ENCODE measurements around the gene RIPK3.
"Not testable (repeated sequence)": the region's sequence is repeated elsewhere in the genome, so short reads cannot be mapped to it uniquely, and the experiment has no call there.

RIPK3 gene

GRCh38 chr14:24339284-24340151 lies at the start of gene RIPK3:
RIPK3 (minus strand) TSS chr14:24339991; CDS start chr14:24339826, 165 bp downstream.
- DNase-seq, result peak; percentile 79

DNA sequence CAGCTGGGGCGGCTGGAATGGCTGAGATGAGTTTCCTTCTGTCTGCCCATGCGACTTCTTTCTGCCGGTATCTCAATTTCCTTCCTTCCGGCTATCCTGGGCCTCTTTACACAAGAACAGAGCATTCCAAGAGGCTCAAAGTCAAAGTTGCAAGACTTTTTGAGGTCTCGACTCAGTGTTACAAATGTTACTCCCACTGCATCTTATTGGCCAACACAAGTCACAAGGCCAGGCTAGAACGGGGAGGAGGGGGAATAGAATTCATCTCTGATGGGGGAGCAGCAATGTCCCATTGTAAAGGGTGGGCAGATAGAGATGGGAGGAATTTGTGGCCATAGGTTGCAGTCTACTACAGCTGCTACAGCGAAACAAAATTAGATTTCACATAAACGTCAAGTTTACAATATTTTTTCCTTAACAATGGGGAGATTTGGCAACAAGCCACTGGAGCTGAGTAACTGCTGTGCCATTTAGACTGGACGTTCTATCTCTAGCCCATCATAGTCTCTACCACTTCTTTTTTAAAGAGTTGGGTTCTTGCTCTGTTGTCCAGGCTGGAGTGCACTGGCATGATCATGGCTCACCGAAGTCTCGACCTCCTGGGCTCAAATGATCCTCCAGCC lies 49.5 kb upstream of the RIPK3 start:
- no peak for DNase-seq

DNA sequence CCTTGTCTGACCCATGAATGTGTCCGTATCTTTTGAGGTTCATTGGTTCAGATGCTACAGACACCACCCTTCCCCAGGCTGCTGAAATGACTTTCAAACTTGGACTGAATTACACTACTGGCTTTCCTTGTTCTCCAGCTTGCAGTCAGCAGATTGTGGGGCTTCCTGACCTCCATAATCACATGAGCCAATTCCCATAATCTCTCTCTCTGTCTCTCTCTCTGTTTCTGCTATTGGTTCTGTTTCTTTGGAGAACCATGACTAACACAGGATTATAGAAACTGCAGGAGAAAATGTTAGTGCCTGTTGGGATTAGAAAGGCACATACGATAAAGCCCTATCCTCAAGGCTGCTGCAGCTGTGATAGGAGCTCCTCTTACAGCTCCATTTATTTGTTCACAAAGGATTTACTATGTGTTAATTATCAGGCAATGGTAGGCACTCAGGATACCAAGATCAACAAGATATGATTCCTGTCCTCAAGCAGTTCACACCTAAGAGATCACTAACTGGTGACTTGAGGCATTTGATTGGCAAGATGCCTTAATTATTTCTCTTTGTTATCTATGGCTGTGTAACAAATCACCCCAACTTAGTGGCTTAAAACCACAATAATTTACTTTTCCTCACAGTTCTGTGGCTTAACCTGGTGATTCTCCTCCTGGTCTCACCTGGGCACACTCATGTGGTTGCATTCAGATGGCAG lies 48.8 kb upstream of the RIPK3 start:
- DNase-seq, result no peak

DNA sequence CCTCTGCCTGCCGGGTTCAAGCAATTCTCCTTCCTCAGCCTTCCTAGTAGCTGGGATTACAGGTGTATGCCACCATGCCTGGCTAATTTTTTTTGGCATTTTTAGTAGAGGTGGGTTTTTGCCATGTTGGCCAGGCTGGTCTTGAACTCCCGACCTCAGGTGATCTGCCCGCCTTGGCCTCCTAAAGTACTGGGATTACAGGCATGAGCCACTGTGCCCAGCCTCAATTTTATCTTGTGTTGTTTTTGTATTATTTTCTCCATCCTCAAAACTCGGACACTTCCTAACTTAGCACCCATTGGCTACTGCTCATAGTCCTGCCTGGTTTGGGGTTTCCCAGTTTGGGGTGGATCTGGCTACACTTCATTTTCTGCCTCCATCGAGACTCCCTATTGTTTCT lies 47.8 kb upstream of the RIPK3 start:
- DNase-seq, result not testable (repeated sequence)

GRCh38 chr14:24387009-24387345 lies 47.2 kb upstream of the RIPK3 start:
- no peak for DNase-seq

DNA sequence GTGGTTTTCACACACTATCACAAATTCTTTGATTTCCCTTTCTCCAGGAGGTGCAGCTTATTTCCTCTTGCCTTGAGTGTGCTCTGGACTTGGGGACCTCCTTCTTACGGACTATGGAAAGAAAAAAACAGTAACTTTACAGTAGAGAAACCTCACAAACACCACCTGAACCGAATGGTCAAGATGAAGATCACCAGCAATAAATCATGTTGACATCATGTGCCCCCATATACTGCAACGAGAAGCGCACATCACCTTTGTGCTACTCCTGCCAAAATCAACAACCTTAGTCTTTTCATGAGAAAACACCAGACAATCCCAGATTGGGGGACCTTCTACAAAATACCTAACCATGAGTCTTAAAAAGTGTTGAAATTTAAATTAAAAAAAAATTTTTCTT lies 45.7 kb upstream of the RIPK3 start:
- no peak for DNase-seq

DNA sequence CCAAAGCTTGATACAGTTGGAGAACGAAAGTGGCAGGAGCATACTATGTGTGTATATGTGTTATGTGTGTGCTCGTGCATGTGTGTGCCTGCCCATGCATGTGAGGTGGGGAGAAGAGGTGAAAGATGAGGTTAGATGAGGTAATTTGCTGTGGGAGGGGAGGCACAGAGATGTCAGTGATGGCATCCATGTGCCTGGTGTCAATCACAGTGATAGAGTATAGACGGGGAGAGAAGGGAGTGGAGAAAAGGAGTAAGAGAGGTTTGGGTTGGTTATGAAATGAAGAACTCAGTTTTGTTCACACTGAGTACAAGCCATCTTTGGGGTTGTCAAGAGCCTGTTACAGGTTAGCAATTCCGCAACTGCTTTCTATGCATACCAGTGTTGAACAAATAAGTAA lies 44.4 kb upstream of the RIPK3 start:
- DNase-seq, result no peak

DNA sequence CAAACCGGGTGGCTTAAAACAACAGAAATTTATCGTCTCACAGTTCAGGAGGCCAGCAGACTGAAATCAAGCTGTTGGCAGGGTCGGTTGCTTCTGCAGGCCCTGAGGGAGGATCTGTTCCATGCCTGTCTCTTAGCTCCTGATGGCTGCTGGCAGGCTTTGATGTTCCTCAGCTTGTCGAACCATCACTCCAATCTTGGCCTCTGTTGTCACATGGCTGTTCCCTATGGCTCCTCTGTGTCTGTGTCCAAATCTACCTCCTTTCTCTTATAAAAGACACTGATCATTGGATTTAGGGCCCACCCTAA lies 42.2 kb upstream of the RIPK3 start:
- DNase-seq, result no peak

GRCh38 chr14:24381363-24382063 lies 41.7 kb upstream of the RIPK3 start:
- DNase-seq, result no peak

GRCh38 chr14:24379907-24380730 lies 40.3 kb upstream of the RIPK3 start:
- DNase-seq, result no peak

DNA sequence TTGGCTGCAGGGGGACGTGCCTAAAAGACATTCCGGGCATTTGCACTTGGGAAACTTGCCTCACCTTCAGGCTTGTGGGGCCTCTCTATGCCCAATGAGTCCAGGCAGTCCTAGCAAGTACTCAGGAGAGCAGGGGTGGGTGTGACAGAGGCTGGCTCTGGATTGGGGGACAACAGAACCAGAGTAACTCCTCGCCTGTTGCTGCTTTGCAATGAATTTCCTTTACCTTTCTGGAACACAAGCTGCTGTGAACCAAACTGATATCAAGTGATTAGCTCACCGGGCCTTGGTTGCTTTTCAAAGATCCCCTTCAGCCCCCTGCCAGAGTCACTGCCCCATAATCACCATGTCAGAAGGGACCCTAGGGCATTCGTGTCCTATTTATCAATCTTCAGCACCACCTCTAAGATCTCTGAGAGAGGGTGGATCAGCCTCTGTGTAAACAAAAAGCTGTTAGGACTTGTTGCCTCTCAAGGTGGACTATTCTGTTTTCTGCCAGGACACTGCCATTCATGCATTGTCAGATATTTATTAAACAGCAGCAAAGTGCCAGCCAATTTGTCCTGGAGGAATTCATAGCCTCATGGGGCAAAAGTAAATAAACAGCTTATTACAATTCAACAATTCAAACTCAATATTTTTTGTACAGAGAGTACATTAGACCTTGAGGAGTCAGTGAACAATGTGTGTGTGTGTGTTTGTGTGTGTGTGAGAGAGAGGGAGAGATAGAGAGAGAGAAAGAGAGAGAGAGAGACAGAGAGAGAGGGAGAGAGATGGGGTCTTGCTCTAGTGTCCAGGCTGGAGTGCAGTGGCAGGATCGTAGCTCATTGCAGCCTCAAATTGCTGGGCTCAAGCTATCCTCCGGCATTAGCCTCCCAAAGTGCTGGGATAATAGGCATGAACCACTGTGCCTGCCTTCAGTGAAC lies 39.5 kb upstream of the RIPK3 start:
- no peak for DNase-seq

- no peak for DNase-seq
Observed at GRCh38 chr14:24378327-24378726, 38.5 kb upstream of the RIPK3 start.

- DNase-seq, result peak; percentile 66
Observed at GRCh38 chr14:24377657-24378056, 37.9 kb upstream of the RIPK3 start.

DNA sequence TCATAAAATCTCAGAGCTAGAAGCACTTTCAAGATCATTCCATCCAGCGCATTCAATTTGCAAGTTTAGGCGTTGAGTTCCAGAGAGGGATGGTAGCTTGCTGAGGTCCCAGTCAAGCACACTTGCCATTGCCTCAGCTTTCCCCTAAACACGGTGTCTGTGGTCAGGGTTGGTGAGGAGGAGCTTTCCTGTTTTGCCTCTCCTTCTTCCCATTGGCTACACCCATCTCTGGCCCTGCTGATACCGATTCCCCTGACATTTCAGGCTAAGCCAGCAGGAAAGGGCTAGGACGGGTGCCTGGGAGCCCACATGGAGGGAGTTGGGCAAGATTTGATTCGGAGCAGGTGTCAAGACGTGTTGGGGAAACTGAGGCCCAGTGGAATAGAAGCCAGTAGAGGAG lies 37.3 kb upstream of the RIPK3 start:
- no peak for DNase-seq

- DNase-seq, result no peak
Observed at GRCh38 chr14:24376448-24377070, 36.8 kb upstream of the RIPK3 start.

- DNase-seq, result peak; percentile 18
Observed at GRCh38 chr14:24372701-24373416, 33.1 kb upstream of the RIPK3 start.

DNA sequence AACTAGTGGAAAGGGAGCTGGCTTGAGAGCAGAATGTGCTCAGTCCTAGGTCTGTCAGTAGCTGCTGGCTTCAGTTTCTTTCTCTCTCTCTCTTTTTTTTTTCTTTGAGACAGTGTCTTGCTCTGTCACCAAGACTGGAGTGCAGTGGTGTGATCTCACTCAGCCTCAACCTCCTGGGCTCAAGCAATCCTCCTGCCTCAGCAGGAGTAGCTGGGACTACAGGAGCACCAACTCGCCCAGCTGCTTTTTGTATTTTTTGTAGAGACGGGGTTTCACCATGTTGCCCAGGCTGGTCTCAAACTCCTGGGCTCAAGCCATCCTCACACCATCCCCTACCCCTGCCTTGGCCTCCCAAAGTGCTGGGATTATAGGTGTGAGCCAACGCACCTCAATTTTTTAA lies 31.8 kb upstream of the RIPK3 start:
- not testable (repeated sequence) for DNase-seq

DNA sequence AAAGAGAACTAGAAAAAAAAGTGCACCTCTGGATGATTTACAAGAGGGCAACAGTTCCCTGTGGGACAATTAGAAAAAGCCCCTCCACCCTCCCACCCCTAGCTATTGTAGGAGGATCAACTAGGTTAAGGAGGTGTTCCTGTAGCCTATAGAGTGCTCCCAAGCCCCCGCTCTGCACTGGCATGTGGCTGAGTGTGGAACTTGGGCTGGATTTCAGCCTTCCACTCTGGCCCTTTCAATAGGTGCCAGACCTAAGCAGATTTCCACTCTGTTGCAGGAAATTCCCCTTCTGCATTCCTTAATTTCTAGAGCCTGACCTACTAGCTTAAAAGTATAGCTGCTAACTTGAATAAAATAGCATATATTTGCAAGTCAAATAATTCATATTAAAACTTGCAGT lies 31.0 kb upstream of the RIPK3 start:
- DNase-seq, result no peak

DNA sequence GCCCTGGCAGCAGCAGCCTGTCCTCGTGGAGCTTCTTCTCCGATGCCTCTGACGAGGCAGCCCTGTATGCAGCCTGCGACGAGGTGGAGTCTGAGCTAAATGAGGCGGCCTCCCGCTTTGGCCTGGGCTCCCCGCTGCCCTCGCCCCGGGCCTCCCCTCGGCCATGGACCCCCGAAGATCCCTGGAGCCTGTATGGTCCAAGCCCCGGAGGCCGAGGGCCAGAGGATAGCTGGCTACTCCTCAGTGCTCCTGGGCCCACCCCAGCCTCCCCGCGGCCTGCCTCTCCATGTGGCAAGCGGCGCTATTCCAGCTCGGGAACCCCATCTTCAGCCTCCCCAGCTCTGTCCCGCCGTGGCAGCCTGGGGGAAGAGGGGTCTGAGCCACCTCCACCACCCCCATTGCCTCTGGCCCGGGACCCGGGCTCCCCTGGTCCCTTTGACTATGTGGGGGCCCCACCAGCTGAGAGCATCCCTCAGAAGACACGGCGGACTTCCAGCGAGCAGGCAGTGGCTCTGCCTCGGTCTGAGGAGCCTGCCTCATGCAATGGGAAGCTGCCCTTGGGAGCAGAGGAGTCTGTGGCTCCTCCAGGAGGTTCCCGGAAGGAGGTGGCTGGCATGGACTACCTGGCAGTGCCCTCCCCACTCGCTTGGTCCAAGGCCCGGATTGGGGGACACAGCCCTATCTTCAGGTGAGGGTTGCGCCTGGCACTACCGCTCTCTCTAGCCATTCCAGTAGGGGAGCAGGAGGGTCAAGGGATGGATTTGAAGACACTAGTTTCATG lies 30.3 kb upstream of the RIPK3 start:
- DNase-seq, result no peak

Data from DMS53 (cell line).